GM23338 (cell line): ENCODE measurements around the gene EGFL6. TPM values are rescaled to one million over a fixed set of nuclear protein-coding genes. Genes with fewer than 3 reads are reported as not detected.

Source experiments
- ATAC-seq: fragments of 200-7000 bp; cut with Tn5 transposase; 3 replicates; pipeline ENCODE4 v1.9.1; 2020
- DNase-seq: peaks from one replicate; pipeline ENCODE4 v3.0.0-alpha.2; 2015; ENCODE audit warnings: low spot score
- H2AFZ ChIP-seq: fragments of 200-600 bp; sonication (generic); 2 replicates; pipeline ENCODE4 v1.8.0; 2016; ENCODE audit warnings: antibody characterized with exemption, mild to moderate bottlenecking, moderate library complexity
- H3F3A ChIP-seq: fragments of 200-600 bp; sonication (generic); replicated peaks from 2 replicates; pipeline ENCODE4 v1.8.0; 2017; ENCODE audit warnings: antibody characterized with exemption, mixed run types, low read depth
- H3K27ac ChIP-seq: fragments of 200-600 bp; sonication (generic); 2 replicates; pipeline ENCODE4 v1.6.1; 2016; ENCODE audit warnings: low read depth
- H3K27me3 ChIP-seq: fragments of 200-600 bp; sonication (generic); 2 replicates; pipeline ENCODE4 v1.8.0; 2016; ENCODE audit warnings: mild to moderate bottlenecking, mixed run types, moderate library complexity; ENCODE audit not compliant: insufficient read depth
- H3K36me3 ChIP-seq: fragments of 200-600 bp; sonication (generic); 2 replicates; pipeline ENCODE4 v1.8.0; 2016; ENCODE audit warnings: mild to moderate bottlenecking; ENCODE audit not compliant: insufficient read depth
- H3K4me1 ChIP-seq: fragments of 200-600 bp; sonication (generic); 2 replicates; pipeline ENCODE4 v1.8.0; 2016; ENCODE audit warnings: mild to moderate bottlenecking, moderate library complexity; ENCODE audit not compliant: insufficient read depth
- H3K4me2 ChIP-seq: fragments of 200-600 bp; sonication (generic); 2 replicates; pipeline ENCODE4 v1.7.1; 2017; ENCODE audit warnings: mixed run types
- H3K4me3 ChIP-seq: fragments of 200-600 bp; sonication (generic); 2 replicates; pipeline ENCODE4 v1.6.1; 2016; ENCODE audit warnings: mixed run types
- H3K79me2 ChIP-seq: fragments of 200-600 bp; sonication (generic); replicated peaks from 2 replicates; pipeline ENCODE4 v1.8.0; 2017; ENCODE audit warnings: mild to moderate bottlenecking; ENCODE audit not compliant: insufficient read depth
- H3K9me2 ChIP-seq: fragments of 200-600 bp; sonication (generic); 2 replicates; pipeline ENCODE4 v1.8.0; 2017; ENCODE audit not compliant: insufficient read depth
- H4K20me1 ChIP-seq: fragments of 200-600 bp; sonication (generic); replicated peaks from 2 replicates; pipeline ENCODE4 v1.8.0; 2017; ENCODE audit warnings: mild to moderate bottlenecking; ENCODE audit not compliant: insufficient read depth
- H3K27ac Mint-ChIP-seq: 2 replicates; pipeline ENCODE4 v1.8.0; 2020; ENCODE audit warnings: inconsistent platforms, mild to moderate bottlenecking, moderate library complexity, mixed read lengths
- H3K27me3 Mint-ChIP-seq: 3 replicates; pipeline ENCODE4 v1.8.0; 2022; ENCODE audit warnings: low read depth, mild to moderate bottlenecking, moderate library complexity, mixed read lengths, inconsistent platforms; ENCODE audit not compliant: insufficient read depth, poor library complexity
- H3K36me3 Mint-ChIP-seq: 3 replicates; pipeline ENCODE4 v1.8.0; 2021; ENCODE audit warnings: low read depth, mild to moderate bottlenecking, inconsistent platforms, moderate library complexity, mixed read lengths
- H3K4me1 Mint-ChIP-seq: 3 replicates; pipeline ENCODE4 v1.8.0; 2020; ENCODE audit warnings: mild to moderate bottlenecking, inconsistent platforms, mixed read lengths
- H3K4me3 Mint-ChIP-seq: 3 replicates; pipeline ENCODE4 v1.8.0; 2021; ENCODE audit warnings: moderate library complexity, mild to moderate bottlenecking, inconsistent platforms, mixed read lengths
- H3K9me3 Mint-ChIP-seq: 3 replicates; pipeline ENCODE4 v1.8.0; 2020; ENCODE audit warnings: moderate library complexity, mild to moderate bottlenecking, inconsistent platforms, mixed read lengths
- CREB1 ChIP-seq: fragments of 250-450 bp; sonication (Bioruptor Pico); IDR thresholded peaks from 2 replicates; pipeline ENCODE4 v1.5.0; 2020; ENCODE audit warnings: low read depth, mild to moderate bottlenecking, moderate library complexity
- ETS1 ChIP-seq: IDR thresholded peaks from 2 replicates; pipeline ENCODE4 v1.6.1; 2016; ENCODE audit warnings: antibody characterized with exemption
- EZH2 ChIP-seq: fragments of 200-600 bp; sonication (generic); IDR thresholded peaks from one replicate; pipeline ENCODE4 v1.8.0; 2017; ENCODE audit warnings: antibody characterized with exemption, mild to moderate bottlenecking, low read depth; ENCODE audit not compliant: unreplicated experiment
- EZH2phosphoT487 ChIP-seq: fragments of 200-600 bp; sonication (generic); IDR thresholded peaks from one replicate; pipeline ENCODE4 v1.8.1; 2018; ENCODE audit warnings: antibody characterized with exemption; ENCODE audit not compliant: unreplicated experiment
- JUNB ChIP-seq: IDR thresholded peaks from one replicate; pipeline ENCODE4 v1.6.1; 2016; ENCODE audit warnings: antibody characterized with exemption; ENCODE audit not compliant: unreplicated experiment
- NANOG ChIP-seq: IDR thresholded peaks from 2 replicates; pipeline ENCODE4 v1.6.1; 2016; ENCODE audit warnings: antibody characterized with exemption, borderline replicate concordance
- POLR2AphosphoS5 ChIP-seq: IDR thresholded peaks from 2 replicates; pipeline ENCODE4 v1.6.1; 2016; ENCODE audit warnings: antibody characterized with exemption, low read depth
- STAT1 ChIP-seq: IDR thresholded peaks from one replicate; pipeline ENCODE4 v1.6.1; 2016; ENCODE audit warnings: antibody characterized with exemption; ENCODE audit not compliant: unreplicated experiment
- ZNF114 ChIP-seq: fragments of 250-450 bp; sonication (Bioruptor Pico); IDR thresholded peaks from 2 replicates; pipeline ENCODE4 v1.5.0; 2020; ENCODE audit warnings: mild to moderate bottlenecking, moderate library complexity
- ZNF331 ChIP-seq: fragments of 250-450 bp; sonication (Bioruptor Pico); IDR thresholded peaks from 2 replicates; pipeline ENCODE4 v1.5.0; 2020; ENCODE audit warnings: low read depth, mild to moderate bottlenecking, moderate library complexity
- ZNF462 ChIP-seq: fragments of 250-450 bp; sonication (Bioruptor Pico); IDR thresholded peaks from 2 replicates; pipeline ENCODE4 v1.5.0; 2020; ENCODE audit warnings: mild to moderate bottlenecking, moderate library complexity
- polyA plus RNA-seq: library from polyadenylated mRNA; unstranded; fragments of >200 nt; fragmentation: Nextera tagmentation; extraction: Ambion mirVana; gene quantifications from 2 replicates; pipeline ENCODE4 v1.2.1, GENCODE V29; 2016
- total RNA-seq: library from RNA; depleted of rRNA; stranded (reverse); fragments of >200 nt; shearing (Covaris generic); gene quantifications from 2 replicates; pipeline ENCODE4 v1.2.3, GENCODE V29; 2014
- TF ChIP-seq, protein P1 (sequence below): IDR thresholded peaks from one replicate; pipeline ENCODE4 v1.6.1; 2018; ENCODE audit warnings: antibody characterized with exemption; ENCODE audit not compliant: unreplicated experiment
- TF ChIP-seq, protein P2 (sequence below), 2 experiments: fragments of 200-600 bp in 1 of 2; sonication (generic) in 1 of 2; conservative IDR thresholded peaks; 2 replicates each; pipeline versions ENCODE4 v1.5.1 to v1.6.1; 2016 to 2017; ENCODE audit warnings: antibody characterized with exemption in 2 of 2, low read depth in 2 of 2, mild to moderate bottlenecking in 2 of 2, moderate library complexity in 1 of 2

Gene EGFL6
- total and polyA plus RNA-seq, 2 experiments from 2014 or later = 1.2 to 2.6 TPM

DNA sequence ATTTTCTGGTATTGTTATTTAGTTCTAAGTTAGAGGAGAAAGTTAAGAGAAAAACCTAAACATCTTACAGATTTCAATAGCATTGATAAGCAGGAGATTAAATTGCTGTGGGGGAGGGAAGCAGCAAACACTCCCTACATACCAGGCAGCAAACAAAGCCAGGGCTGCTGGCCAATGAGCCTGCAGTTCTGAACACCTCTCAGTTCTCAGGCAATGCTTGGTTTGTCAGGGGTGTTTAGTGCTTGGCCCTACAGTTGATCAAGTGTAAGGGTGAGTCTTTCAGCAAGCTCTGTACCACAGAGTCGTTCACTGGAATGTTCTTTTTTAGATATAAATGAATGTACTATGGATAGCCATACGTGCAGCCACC lies 38.6 kb downstream of the EGFL6 start:
- Histone ChIP-seq H3F3A (no peaks in the 10 kb centered on the region), H3K4me3 (no peak overlapping the region), H2AFZ (peak overlapping the region; percentile 4), H3K9me2 (no peaks in the 10 kb centered on the region), H3K36me3 (no peaks in the 10 kb centered on the region), H3K79me2 (no peaks in the 10 kb centered on the region), H3K4me1 (peaks cover 5% of the 10 kb centered on the region; the same call in 1 of the 2 replicates), H3K27me3 (no peaks in the 10 kb centered on the region), H3K4me2 (no peak overlapping the region), H4K20me1 (no peaks in the 10 kb centered on the region), H3K27ac (no peak overlapping the region)
- DNase-seq = no peak
- Mint-ChIP-seq H3K27me3 (no peaks in the 10 kb centered on the region), H3K4me3 (no peak overlapping the region), H3K9me3 (no peaks in the 10 kb centered on the region), H3K36me3 (no peaks in the 10 kb centered on the region), H3K4me1 (peaks cover 11% of the 10 kb centered on the region), H3K27ac (no peak overlapping the region)
- ATAC-seq = peak; percentile 68
- TF ChIP-seq EZH2 (no peak), JUNB (no peak), ZNF331 (CRISPR knock-in tag) (no peak), ETS1 (no peak), ZNF462 (CRISPR knock-in tag) (no peak), EZH2phosphoT487 (no peak), NANOG (no peak), CREB1 (CRISPR knock-in tag) (no peak), POLR2AphosphoS5 (no peak), STAT1 (no peak), ZNF114 (no peak)
- TF ChIP-seq, protein P1, sequence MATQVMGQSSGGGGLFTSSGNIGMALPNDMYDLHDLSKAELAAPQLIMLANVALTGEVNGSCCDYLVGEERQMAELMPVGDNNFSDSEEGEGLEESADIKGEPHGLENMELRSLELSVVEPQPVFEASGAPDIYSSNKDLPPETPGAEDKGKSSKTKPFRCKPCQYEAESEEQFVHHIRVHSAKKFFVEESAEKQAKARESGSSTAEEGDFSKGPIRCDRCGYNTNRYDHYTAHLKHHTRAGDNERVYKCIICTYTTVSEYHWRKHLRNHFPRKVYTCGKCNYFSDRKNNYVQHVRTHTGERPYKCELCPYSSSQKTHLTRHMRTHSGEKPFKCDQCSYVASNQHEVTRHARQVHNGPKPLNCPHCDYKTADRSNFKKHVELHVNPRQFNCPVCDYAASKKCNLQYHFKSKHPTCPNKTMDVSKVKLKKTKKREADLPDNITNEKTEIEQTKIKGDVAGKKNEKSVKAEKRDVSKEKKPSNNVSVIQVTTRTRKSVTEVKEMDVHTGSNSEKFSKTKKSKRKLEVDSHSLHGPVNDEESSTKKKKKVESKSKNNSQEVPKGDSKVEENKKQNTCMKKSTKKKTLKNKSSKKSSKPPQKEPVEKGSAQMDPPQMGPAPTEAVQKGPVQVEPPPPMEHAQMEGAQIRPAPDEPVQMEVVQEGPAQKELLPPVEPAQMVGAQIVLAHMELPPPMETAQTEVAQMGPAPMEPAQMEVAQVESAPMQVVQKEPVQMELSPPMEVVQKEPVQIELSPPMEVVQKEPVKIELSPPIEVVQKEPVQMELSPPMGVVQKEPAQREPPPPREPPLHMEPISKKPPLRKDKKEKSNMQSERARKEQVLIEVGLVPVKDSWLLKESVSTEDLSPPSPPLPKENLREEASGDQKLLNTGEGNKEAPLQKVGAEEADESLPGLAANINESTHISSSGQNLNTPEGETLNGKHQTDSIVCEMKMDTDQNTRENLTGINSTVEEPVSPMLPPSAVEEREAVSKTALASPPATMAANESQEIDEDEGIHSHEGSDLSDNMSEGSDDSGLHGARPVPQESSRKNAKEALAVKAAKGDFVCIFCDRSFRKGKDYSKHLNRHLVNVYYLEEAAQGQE = no peak
- TF ChIP-seq, protein P2, sequence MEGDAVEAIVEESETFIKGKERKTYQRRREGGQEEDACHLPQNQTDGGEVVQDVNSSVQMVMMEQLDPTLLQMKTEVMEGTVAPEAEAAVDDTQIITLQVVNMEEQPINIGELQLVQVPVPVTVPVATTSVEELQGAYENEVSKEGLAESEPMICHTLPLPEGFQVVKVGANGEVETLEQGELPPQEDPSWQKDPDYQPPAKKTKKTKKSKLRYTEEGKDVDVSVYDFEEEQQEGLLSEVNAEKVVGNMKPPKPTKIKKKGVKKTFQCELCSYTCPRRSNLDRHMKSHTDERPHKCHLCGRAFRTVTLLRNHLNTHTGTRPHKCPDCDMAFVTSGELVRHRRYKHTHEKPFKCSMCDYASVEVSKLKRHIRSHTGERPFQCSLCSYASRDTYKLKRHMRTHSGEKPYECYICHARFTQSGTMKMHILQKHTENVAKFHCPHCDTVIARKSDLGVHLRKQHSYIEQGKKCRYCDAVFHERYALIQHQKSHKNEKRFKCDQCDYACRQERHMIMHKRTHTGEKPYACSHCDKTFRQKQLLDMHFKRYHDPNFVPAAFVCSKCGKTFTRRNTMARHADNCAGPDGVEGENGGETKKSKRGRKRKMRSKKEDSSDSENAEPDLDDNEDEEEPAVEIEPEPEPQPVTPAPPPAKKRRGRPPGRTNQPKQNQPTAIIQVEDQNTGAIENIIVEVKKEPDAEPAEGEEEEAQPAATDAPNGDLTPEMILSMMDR (conservative IDR thresholded peaks at IDR 0.05; ENCODE audit: low read depth in 2 of 2) = no peak
